GM10266 (cell line): ENCODE data around the gene COX4I2.

Source experiments
- DNase-seq: peaks from one replicate; pipeline ENCODE4 v3.0.0; 2012; ENCODE audit errors: extremely low spot score
- CTCF ChIP-seq: IDR thresholded peaks from 2 replicates; pipeline ENCODE4 v1.5.1; 2012; ENCODE audit warnings: mild to moderate bottlenecking, low read depth; ENCODE audit not compliant: control insufficient read depth, insufficient read depth; ENCODE audit errors: missing control alignments

Gene COX4I2

DNA sequence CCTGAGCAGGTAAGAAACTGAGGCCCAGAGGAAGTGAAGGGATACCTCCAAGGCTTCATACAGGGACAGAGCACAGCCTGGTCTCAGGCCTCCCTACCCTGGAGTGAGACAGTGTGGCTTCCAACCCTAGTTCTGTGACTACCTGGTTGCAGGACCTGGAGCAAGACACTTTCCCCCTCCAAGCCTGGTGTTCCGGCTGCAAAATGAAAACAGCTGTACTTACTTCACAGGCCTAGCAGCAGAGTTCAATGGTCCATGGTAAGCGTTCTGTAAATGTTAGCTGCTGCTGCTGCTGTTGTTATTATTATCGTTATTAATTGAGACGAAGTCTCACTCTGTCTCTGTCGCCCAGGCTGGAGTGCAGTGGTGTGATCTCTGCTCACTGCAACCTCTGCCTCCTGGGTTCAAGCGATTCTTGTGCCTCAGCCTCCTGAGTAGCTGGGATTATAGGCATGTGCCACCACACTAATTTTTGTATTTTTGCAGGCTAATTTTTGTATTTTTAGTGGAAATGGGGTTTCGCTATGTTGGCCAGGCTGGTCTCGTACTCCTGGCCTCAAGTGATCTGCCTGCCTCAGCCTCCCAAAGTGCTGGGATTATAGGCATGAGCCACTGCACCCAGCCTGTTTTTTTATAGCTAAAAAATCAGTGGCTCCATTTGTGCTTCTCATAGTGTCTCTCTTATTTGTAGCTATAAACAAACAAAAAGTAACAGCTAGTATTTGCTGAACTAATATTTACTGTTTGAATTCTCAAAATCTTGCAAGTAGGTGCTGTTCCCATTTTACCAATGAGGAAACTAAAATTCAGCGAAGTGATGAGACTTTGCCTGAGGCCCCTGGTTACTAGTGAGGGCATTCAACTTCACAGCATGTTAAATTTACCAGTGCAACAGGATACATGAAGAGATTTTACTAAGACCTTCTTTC, 41.9 kb downstream of the COX4I2 start:
- no peak for DNase-seq
- no peak for TF ChIP-seq CTCF

GRCh38 chr20:31680286-31681127, 42.8 kb downstream of the COX4I2 start:
- no peak for TF ChIP-seq CTCF
- DNase-seq: no peak

DNA sequence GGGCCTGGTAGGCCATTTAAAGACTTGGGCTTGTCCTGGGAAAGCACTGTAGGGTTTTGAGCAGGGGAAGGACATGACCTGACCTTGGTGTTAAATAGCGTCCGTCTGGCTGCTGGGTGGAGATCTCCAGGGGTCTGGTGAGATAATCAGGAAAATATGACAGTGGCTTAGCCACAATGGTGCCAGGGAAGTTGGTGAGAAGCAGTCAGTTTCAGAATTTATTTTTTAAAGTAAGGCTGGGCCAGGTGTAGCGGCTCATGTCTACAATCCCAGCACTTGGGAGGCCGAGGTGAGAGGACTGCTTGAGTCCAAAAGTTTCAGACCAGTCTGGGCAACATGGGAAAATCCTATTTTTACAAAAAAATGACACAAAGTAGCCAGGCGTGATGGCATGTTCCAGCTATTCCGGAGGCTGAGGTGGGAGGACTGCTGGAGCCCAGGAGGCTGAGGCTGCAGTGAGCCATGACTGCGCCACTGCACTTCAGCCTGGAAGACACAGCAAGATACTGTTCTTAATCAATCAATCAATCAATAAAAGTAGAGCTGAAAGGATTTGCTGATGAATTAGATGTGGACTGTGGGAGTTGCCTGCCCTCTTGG, 43.5 kb downstream of the COX4I2 start:
- no peak for TF ChIP-seq CTCF
- no peak for DNase-seq

GRCh38 chr20:31681769-31682168, 44.1 kb downstream of the COX4I2 start:
- no peak for TF ChIP-seq CTCF
- no peak for DNase-seq

- no peak for DNase-seq
- no peak for TF ChIP-seq CTCF
Observed at GRCh38 chr20:31682352-31682751, 44.6 kb downstream of the COX4I2 start.

GRCh38 chr20:31682927-31683326, 45.2 kb downstream of the COX4I2 start:
- no peak for DNase-seq
- TF ChIP-seq CTCF: no peak
